HCT116 (cell line): ENCODE data around the gene SPDYE4.

Experiments used
- CBX3 ChIP-seq: IDR thresholded peaks from 2 replicates; pipeline ENCODE4 v1.6.1; 2012; ENCODE audit warnings: low read depth
- CTCF ChIP-seq, 3 experiments: fragments of 200-600 bp in 1 of 3; sonication (generic) in 1 of 3; IDR thresholded peaks in 2 of 3; conservative IDR thresholded peaks in 1 of 3; 2 replicates each; pipeline ENCODE4 v1.5.1; 2012 to 2017; ENCODE audit warnings: low read depth in 2 of 3, low read length in 2 of 3, antibody characterized with exemption in 1 of 3, borderline replicate concordance in 1 of 3, control low read depth in 1 of 3, mild to moderate bottlenecking in 1 of 3, mixed read lengths in 1 of 3, mixed run types in 1 of 3, moderate library complexity in 1 of 3; ENCODE audit not compliant: insufficient read depth in 1 of 3
- EGR1 ChIP-seq: IDR thresholded peaks from 2 replicates; pipeline ENCODE4 v1.6.1; 2012; ENCODE audit warnings: low read depth
- EZH2 ChIP-seq: fragments of 200-600 bp; sonication (generic); IDR thresholded peaks from 2 replicates; pipeline ENCODE4 v1.6.1; 2017; ENCODE audit warnings: antibody characterized with exemption, mixed run types
- MAX ChIP-seq: IDR thresholded peaks from 2 replicates; pipeline ENCODE4 v1.6.1; 2012
- POLR2A ChIP-seq: IDR thresholded peaks from 2 replicates; pipeline ENCODE4 v1.7.0; 2011; ENCODE audit warnings: borderline replicate concordance; ENCODE audit not compliant: insufficient read depth, insufficient read length; ENCODE audit errors: extremely low read depth
- POLR2AphosphoS5 ChIP-seq: IDR thresholded peaks from 2 replicates; pipeline ENCODE4 v1.6.1; 2011; ENCODE audit warnings: mild to moderate bottlenecking, low read depth, low read length, moderate library complexity
- RAD21 ChIP-seq: IDR thresholded peaks from 2 replicates; pipeline ENCODE4 v1.6.1; 2012; ENCODE audit warnings: low read depth, mild to moderate bottlenecking
- REST ChIP-seq: IDR thresholded peaks from 2 replicates; pipeline ENCODE4 v1.6.1; 2012; ENCODE audit warnings: low read depth
- SIN3A ChIP-seq: IDR thresholded peaks from 2 replicates; pipeline ENCODE4 v1.6.1; 2012; ENCODE audit warnings: low read depth
- YY1 ChIP-seq: IDR thresholded peaks from 2 replicates; pipeline ENCODE4 v1.6.1; 2011; ENCODE audit warnings: low read length, low read depth, moderate library complexity, mild to moderate bottlenecking; ENCODE audit not compliant: insufficient replicate concordance; ENCODE audit errors: extremely low read depth

DNA sequence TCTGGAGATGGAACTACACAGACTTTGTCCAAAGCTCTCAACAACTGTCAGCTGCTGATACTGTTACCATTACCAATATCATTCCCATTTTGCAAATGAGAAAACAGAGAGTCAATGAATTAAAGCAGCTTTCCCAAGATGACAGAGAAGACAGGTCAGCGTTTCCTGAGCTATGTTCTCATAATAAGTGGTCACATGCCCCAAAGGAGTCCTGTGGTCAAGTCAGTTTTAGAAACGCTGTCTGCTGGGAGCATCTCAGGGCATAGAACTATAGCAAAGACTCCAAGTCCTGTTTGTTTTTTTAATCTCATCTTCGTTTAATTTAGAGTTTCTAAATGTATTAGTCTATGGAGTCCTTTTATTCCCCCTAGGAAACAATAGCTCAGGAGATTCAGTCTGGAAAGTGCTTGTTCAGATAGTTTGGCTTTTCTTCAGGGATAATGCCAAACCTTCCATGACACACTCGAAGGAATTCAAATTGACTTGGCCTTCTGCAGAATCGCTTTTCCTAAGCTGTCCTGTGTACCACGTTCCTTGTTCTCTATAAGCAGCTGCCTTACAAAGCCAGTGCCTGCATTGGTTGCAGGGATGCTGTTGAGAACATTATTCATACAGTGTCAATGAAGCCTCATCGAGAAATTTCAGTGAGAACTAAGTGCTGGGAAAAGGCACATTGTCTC lies 25.8 kb downstream of the SPDYE4 start:
- no peak for TF ChIP-seq CTCF (IDR thresholded peaks at IDR 0.05 in 2 of 3, conservative IDR thresholded peaks at IDR 0.05 in 1 of 3; ENCODE audit: borderline replicate concordance in 1 of 3, insufficient read depth in 1 of 3, low read depth in 2 of 3, low read length in 2 of 3)
- no peak for TF ChIP-seq POLR2AphosphoS5
- TF ChIP-seq POLR2A = no peak
- no peak for TF ChIP-seq MAX
- TF ChIP-seq SIN3A = no peak
- TF ChIP-seq EZH2 = no peak
- TF ChIP-seq RAD21 = no peak
- TF ChIP-seq YY1 = no peak
- no peak for TF ChIP-seq REST
- TF ChIP-seq EGR1 = no peak
- TF ChIP-seq CBX3 = no peak
